HepG2 (cell line): Measurements from ENCODE around the gene DOK4. TPM values are rescaled to one million over a fixed set of nuclear protein-coding genes. Genes with fewer than 3 reads are reported as not detected.

ENCODE experiments used
- ATAC-seq: fragments of 200-7000 bp; cut with Tn5 transposase; 3 replicates; pipeline ENCODE4 v1.9.1; 2020; ENCODE audit warnings: mild to moderate bottlenecking, moderate library complexity
- BruUV-seq: library from RNA; stranded (reverse); fragments of 400-500 nt; replicated peaks from 2 replicates; lab custom pipeline; 2021; lab: Mats Ljungman, UMichigan
- CTCF ChIA-PET: fragments of 300-600 bp; formaldehyde crosslinking; extraction: SDS; loops from one replicate; lab custom pipeline; 2021; ENCODE audit warnings: low total read pairs, inconsistent platforms, low intra/inter-chr PET ratio; lab: Yijun Ruan, JAX
- POLR2A ChIA-PET: fragments of 350-600 bp; sonication (Branson Sonifier 250); formaldehyde crosslinking; loops from one replicate; lab custom pipeline; 2020; ENCODE audit warnings: antibody characterized with exemption, inconsistent platforms; lab: Yijun Ruan, JAX
- DNase-seq: peaks from one replicate; pipeline ENCODE4 v3.0.0-alpha.2; 2015; ENCODE audit warnings: low spot score
- FAIRE-seq: peaks from 3 replicates; lab custom pipeline; 2011; peaks lifted over from hg19 to GRCh38; lab: Jason Lieb, UNC
- H2AFZ ChIP-seq: one replicate; pipeline ENCODE4 v1.6.1; 2011; ENCODE audit warnings: low read length, inconsistent platforms
- H3K27ac ChIP-seq: fragments of 300-600 bp; 3 replicates; pipeline ENCODE4 v1.8.0; 2011; ENCODE audit warnings: mixed run types, mild to moderate bottlenecking, mixed read lengths, low read length, inconsistent platforms; ENCODE audit not compliant: insufficient read depth; ENCODE audit errors: extremely low read length
- H3K27me3 ChIP-seq, 2 experiments: fragments of 200-600 bp in 1 of 2; 2 replicates in 1 of 2; 3 replicates in 1 of 2; pipeline versions ENCODE4 v1.6.0 to v1.8.0; 2011; ENCODE audit warnings: low read length in 2 of 2, mild to moderate bottlenecking in 2 of 2, moderate library complexity in 2 of 2, inconsistent platforms in 1 of 2; ENCODE audit not compliant: insufficient read depth in 2 of 2, control insufficient read depth in 1 of 2
- H3K36me3 ChIP-seq, 2 experiments: fragments of 200-600 bp in 1 of 2; replicated peaks in 1 of 2; 2 replicates in 1 of 2; 3 replicates in 1 of 2; pipeline versions ENCODE4 v1.5.1 to v1.8.0; 2011; ENCODE audit warnings: low read length in 2 of 2, inconsistent platforms in 1 of 2; ENCODE audit not compliant: insufficient read depth in 2 of 2, control insufficient read depth in 1 of 2
- H3K4me1 ChIP-seq: 2 replicates; pipeline ENCODE4 v1.5.1; 2012; ENCODE audit warnings: low read length, inconsistent platforms; ENCODE audit not compliant: insufficient read depth
- H3K4me2 ChIP-seq: 2 replicates; pipeline ENCODE4 v1.6.0; 2011; ENCODE audit warnings: low read depth, low read length, inconsistent platforms
- H3K4me3 ChIP-seq, 3 experiments: fragments of 200-600 bp in 1 of 3; sonication (generic), shearing (Covaris generic) in 1 of 3; replicated peaks in 1 of 3; 2 replicates each; pipeline ENCODE4 v1.5.1; 2011 to 2016; ENCODE audit warnings: low read length in 3 of 3, inconsistent platforms in 2 of 3, low read depth in 2 of 3, mild to moderate bottlenecking in 2 of 3, control low read depth in 1 of 3, mixed read lengths in 1 of 3; ENCODE audit not compliant: insufficient read depth in 1 of 3
- H3K79me2 ChIP-seq: one replicate; pipeline ENCODE4 v1.6.1; 2011; ENCODE audit warnings: low read length, inconsistent platforms; ENCODE audit not compliant: insufficient read depth
- H3K9ac ChIP-seq: 2 replicates; pipeline ENCODE4 v1.6.0; 2011; ENCODE audit warnings: mild to moderate bottlenecking, low read depth, low read length, inconsistent platforms; ENCODE audit not compliant: insufficient read depth
- H3K9me3 ChIP-seq: 2 replicates; pipeline ENCODE4 v1.5.1; 2012; ENCODE audit warnings: mild to moderate bottlenecking, low read length
- H4K20me1 ChIP-seq: 2 replicates; pipeline ENCODE4 v1.6.0; 2011; ENCODE audit warnings: inconsistent platforms, mild to moderate bottlenecking, low read length, moderate library complexity; ENCODE audit not compliant: insufficient read depth
- CENPX ChIP-seq: sonication (generic); formaldehyde crosslinking; IDR thresholded peaks from 2 replicates; pipeline ENCODE4 v1.9.0; 2021; ENCODE audit warnings: mild to moderate bottlenecking, missing genetic modification reagents, moderate library complexity
- KMT2A ChIP-seq: sonication (generic); formaldehyde crosslinking; IDR thresholded peaks from 2 replicates; pipeline ENCODE4 v1.4.0; 2020; ENCODE audit warnings: missing genetic modification reagents
- PAX8 ChIP-seq: sonication (generic); formaldehyde crosslinking; IDR thresholded peaks from 2 replicates; pipeline ENCODE4 v1.8.0; 2022; ENCODE audit warnings: mild to moderate bottlenecking, missing genetic modification reagents, borderline replicate concordance
- SP4 ChIP-seq: sonication (generic); formaldehyde crosslinking; IDR thresholded peaks from 2 replicates; pipeline ENCODE4 v1.8.1; 2023; ENCODE audit warnings: mild to moderate bottlenecking, missing genetic modification reagents
- TAF15 ChIP-seq: fragments of 200-400 bp; formaldehyde crosslinking; IDR thresholded peaks from one replicate; pipeline ENCODE4 v1.6.1; 2018; ENCODE audit warnings: mild to moderate bottlenecking, low read depth, low read length; ENCODE audit not compliant: poor library complexity, severe bottlenecking
- ZMYM3 ChIP-seq: sonication (generic); formaldehyde crosslinking; IDR thresholded peaks from 2 replicates; pipeline ENCODE4 v1.5.1; 2020; ENCODE audit warnings: mild to moderate bottlenecking, missing genetic modification reagents
- ZNF510 ChIP-seq: sonication (generic); formaldehyde crosslinking; IDR thresholded peaks from 2 replicates; pipeline ENCODE4 v1.4.0; 2020; ENCODE audit warnings: low read depth, mild to moderate bottlenecking, missing genetic modification reagents
- ZNF703 ChIP-seq: sonication (generic); formaldehyde crosslinking; IDR thresholded peaks from 2 replicates; pipeline ENCODE4 v1.5.1; 2020; ENCODE audit warnings: missing genetic modification reagents, mild to moderate bottlenecking, moderate library complexity, borderline replicate concordance
- WGBS: methylation state at CpG from one replicate; pipeline ENCODE4 v1.1.6; 2017; ENCODE audit warnings: low lambda C conversion rate; 5-methylcytosine and 5-hydroxymethylcytosine counted together
- in situ Hi-C: cut with HindIII; loops from 2 replicates; pipeline ENCODE4 v1.10.0; 2017; ENCODE audit warnings: low pct_unique_long_range_greater_than_20kb; ENCODE audit not compliant: extremely low pct_ligation_motif_present
- intact Hi-C: fragments of 100-400 bp; cut with micrococcal nuclease; formaldehyde crosslinking; loops from one replicate; pipeline ENCODE4 v1.10.0; 2022; ENCODE audit not compliant: unreplicated experiment
- polyA plus RNA-seq, 8 experiments: library from polyadenylated mRNA; depleted of rRNA in 3 of 8; stranded (reverse) in 7 of 8; unstranded in 1 of 8; fragments of >200 nt; fragmentation: Illumina TruSeq in 4 of 8; extraction: Trizol in 4 of 8; gene quantifications; 2 replicates each; pipeline versions ENCODE4 v1.2.1 to v1.2.3, GENCODE V29; 2011 to 2016; ENCODE audit warnings: low read depth in 4 of 8, missing spikeins in 1 of 8, mixed read lengths in 1 of 8; ENCODE audit not compliant: insufficient read depth in 1 of 8
- total RNA-seq, 5 experiments: library from RNA; depleted of rRNA; stranded (reverse); fragments of >200 nt; fragmentation: Illumina TruSeq; extraction: Trizol; gene quantifications; 2 replicates each; pipeline ENCODE4 v1.2.3, GENCODE V29; 2016; ENCODE audit warnings: low read depth in 1 of 5
- TF ChIP-seq, protein P1 (sequence below): sonication (generic); formaldehyde crosslinking; conservative IDR thresholded peaks from 2 replicates; pipeline ENCODE4 v1.8.0; 2022; ENCODE audit warnings: mild to moderate bottlenecking, moderate library complexity, missing genetic modification reagents
- TF ChIP-seq, protein P2 (sequence below): sonication (generic); formaldehyde crosslinking; IDR thresholded peaks from 2 replicates; pipeline ENCODE4 v1.5.1; 2020; ENCODE audit warnings: mild to moderate bottlenecking, missing genetic modification reagents, moderate library complexity
- TF ChIP-seq, protein P3 (sequence below): sonication (generic); formaldehyde crosslinking; IDR thresholded peaks from 2 replicates; pipeline ENCODE4 v1.4.0; 2020; ENCODE audit warnings: low read depth, mild to moderate bottlenecking, missing genetic modification reagents
- TF ChIP-seq, protein P4 (sequence below): sonication (generic); formaldehyde crosslinking; IDR thresholded peaks from 2 replicates; pipeline ENCODE4 v1.5.1; 2020; ENCODE audit warnings: missing genetic modification reagents, mild to moderate bottlenecking, borderline replicate concordance
- TF ChIP-seq, protein P5 (sequence below): sonication (generic); formaldehyde crosslinking; conservative IDR thresholded peaks from 2 replicates; pipeline ENCODE4 v1.8.0; 2022; ENCODE audit warnings: low read depth, missing genetic modification reagents
- TF ChIP-seq, protein P6 (sequence below): sonication (generic); formaldehyde crosslinking; IDR thresholded peaks from 2 replicates; pipeline ENCODE4 v1.5.0; 2020; ENCODE audit warnings: missing genetic modification reagents

DOK4 gene
- total and polyA plus RNA-seq, 2 of the 13 experiments (the other 11 are each of a cell fraction or from before 2014, with no cell fraction given), result 52.7 to 70.0 TPM

DNA sequence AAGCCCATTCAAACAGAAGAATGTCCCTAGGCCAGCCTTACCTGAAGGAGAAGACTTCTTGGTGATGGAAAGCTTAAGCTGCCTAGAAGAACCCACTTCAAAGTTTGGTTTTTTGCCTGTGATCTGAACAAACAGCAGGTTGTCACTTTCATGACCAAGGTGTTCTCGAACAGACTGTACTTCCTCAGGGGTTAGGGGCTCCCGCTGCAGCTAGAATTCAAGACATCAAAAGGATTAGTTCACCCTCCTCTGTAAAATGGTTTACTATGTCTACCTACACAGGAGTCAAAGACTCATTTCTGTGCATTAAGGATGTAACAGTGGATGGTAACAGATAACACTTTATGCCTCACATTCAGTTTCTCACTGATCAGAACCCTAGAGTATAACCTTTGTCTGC, 52.3 kb downstream of the DOK4 start:
- H3K4me3 ChIP-seq, result no peak overlapping the region
- no TSS peak for BruUV-seq
- CTCF ChIA-PET, result no interaction called here
- peaks cover 16% of the 10 kb centered on the region for H3K4me1 ChIP-seq
- H4K20me1 ChIP-seq, result no peaks in the 10 kb centered on the region
- H3K79me2 ChIP-seq, result no peaks in the 10 kb centered on the region
- H3K27ac ChIP-seq, result no peak overlapping the region
- POLR2A ChIA-PET, result interaction anchor here (3.0 kb wide), 1 partner anchor 12 kb away, joined by 44 read pairs; the partner anchor contains the start of genes CIAPIN1 and COQ9
- WGBS, result 100% methylated on average over 2 of the region's 2 CpGs
- H2AFZ ChIP-seq, result no peak overlapping the region
- no peak overlapping the region for H3K9ac ChIP-seq
- H3K9me3 ChIP-seq, result no peaks in the 10 kb centered on the region
- intact Hi-C loops, result no loop called here
- no peak for ATAC-seq
- peaks cover 27 to 72% of the 10 kb centered on the region in 2 experiments for H3K36me3 ChIP-seq
- no peaks in the 10 kb centered on the region for H3K27me3 ChIP-seq
- no peak for FAIRE-seq
- no peak for DNase-seq
- no peak overlapping the region for H3K4me2 ChIP-seq
- in situ Hi-C loops, result no loop called here
- TF ChIP-seq ZNF510 (CRISPR knock-in tag) (no peak), PAX8 (no peak), ZNF703 (no peak), SP4 (CRISPR knock-in tag) (no peak), CENPX (CRISPR knock-in tag) (no peak), ZMYM3 (CRISPR knock-in tag) (no peak), KMT2A (CRISPR knock-in tag) (no peak), TAF15 (no peak)
- TF ChIP-seq, protein P1, sequence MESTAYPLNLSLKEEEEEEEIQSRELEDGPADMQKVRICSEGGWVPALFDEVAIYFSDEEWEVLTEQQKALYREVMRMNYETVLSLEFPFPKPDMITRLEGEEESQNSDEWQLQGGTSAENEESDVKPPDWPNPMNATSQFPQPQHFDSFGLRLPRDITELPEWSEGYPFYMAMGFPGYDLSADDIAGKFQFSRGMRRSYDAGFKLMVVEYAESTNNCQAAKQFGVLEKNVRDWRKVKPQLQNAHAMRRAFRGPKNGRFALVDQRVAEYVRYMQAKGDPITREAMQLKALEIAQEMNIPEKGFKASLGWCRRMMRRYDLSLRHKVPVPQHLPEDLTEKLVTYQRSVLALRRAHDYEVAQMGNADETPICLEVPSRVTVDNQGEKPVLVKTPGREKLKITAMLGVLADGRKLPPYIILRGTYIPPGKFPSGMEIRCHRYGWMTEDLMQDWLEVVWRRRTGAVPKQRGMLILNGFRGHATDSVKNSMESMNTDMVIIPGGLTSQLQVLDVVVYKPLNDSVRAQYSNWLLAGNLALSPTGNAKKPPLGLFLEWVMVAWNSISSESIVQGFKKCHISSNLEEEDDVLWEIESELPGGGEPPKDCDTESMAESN (CRISPR knock-in tag), result no peak
- TF ChIP-seq, protein P2, sequence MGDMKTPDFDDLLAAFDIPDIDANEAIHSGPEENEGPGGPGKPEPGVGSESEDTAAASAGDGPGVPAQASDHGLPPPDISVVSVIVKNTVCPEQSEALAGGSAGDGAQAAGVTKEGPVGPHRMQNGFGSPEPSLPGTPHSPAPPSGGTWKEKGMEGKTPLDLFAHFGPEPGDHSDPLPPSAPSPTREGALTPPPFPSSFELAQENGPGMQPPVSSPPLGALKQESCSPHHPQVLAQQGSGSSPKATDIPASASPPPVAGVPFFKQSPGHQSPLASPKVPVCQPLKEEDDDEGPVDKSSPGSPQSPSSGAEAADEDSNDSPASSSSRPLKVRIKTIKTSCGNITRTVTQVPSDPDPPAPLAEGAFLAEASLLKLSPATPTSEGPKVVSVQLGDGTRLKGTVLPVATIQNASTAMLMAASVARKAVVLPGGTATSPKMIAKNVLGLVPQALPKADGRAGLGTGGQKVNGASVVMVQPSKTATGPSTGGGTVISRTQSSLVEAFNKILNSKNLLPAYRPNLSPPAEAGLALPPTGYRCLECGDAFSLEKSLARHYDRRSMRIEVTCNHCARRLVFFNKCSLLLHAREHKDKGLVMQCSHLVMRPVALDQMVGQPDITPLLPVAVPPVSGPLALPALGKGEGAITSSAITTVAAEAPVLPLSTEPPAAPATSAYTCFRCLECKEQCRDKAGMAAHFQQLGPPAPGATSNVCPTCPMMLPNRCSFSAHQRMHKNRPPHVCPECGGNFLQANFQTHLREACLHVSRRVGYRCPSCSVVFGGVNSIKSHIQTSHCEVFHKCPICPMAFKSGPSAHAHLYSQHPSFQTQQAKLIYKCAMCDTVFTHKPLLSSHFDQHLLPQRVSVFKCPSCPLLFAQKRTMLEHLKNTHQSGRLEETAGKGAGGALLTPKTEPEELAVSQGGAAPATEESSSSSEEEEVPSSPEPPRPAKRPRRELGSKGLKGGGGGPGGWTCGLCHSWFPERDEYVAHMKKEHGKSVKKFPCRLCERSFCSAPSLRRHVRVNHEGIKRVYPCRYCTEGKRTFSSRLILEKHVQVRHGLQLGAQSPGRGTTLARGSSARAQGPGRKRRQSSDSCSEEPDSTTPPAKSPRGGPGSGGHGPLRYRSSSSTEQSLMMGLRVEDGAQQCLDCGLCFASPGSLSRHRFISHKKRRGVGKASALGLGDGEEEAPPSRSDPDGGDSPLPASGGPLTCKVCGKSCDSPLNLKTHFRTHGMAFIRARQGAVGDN (CRISPR knock-in tag), result no peak
- TF ChIP-seq, protein P3, sequence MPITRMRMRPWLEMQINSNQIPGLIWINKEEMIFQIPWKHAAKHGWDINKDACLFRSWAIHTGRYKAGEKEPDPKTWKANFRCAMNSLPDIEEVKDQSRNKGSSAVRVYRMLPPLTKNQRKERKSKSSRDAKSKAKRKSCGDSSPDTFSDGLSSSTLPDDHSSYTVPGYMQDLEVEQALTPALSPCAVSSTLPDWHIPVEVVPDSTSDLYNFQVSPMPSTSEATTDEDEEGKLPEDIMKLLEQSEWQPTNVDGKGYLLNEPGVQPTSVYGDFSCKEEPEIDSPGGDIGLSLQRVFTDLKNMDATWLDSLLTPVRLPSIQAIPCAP, result no peak
- TF ChIP-seq, protein P4, sequence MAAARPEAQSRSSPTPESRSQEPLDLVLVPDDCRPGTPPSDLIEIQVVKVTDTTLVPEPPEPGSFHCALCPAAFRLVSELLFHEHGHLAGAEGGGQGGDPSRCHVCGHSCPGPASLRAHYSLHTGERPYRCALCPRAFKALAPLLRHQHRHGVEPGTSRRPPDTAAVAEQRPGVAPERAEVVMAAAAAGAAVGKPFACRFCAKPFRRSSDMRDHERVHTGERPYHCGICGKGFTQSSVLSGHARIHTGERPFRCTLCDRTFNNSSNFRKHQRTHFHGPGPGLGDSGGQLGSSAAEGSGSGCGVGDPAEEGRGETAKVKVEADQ (CRISPR knock-in tag), result no peak
- TF ChIP-seq, protein P5, sequence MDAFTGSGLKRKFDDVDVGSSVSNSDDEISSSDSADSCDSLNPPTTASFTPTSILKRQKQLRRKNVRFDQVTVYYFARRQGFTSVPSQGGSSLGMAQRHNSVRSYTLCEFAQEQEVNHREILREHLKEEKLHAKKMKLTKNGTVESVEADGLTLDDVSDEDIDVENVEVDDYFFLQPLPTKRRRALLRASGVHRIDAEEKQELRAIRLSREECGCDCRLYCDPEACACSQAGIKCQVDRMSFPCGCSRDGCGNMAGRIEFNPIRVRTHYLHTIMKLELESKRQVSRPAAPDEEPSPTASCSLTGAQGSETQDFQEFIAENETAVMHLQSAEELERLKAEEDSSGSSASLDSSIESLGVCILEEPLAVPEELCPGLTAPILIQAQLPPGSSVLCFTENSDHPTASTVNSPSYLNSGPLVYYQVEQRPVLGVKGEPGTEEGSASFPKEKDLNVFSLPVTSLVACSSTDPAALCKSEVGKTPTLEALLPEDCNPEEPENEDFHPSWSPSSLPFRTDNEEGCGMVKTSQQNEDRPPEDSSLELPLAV (CRISPR knock-in tag), result no peak
- TF ChIP-seq, protein P6, sequence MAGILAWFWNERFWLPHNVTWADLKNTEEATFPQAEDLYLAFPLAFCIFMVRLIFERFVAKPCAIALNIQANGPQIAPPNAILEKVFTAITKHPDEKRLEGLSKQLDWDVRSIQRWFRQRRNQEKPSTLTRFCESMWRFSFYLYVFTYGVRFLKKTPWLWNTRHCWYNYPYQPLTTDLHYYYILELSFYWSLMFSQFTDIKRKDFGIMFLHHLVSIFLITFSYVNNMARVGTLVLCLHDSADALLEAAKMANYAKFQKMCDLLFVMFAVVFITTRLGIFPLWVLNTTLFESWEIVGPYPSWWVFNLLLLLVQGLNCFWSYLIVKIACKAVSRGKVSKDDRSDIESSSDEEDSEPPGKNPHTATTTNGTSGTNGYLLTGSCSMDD, result no peak
